ENCODE results near the gene RAB3IL1.

DNA sequence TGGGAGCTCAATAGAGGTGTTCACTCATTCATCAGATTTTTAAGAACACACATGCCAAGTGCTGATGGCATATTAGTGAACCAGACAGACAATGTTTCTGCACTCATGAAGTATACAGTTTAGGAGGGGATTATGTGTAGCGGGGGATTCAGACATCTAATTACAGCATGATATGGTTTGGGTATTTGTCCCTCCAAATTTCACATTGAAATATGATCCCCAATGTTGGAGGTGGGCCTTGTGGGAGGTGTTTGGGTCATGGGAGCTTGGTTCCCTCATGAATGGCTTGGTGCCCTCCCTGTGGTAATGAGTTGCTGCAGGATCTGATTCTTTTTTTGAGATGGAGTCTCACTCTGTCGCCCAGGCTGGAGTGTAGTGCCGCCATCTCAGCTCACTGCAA, 8.9 kb upstream of the RAB3IL1 start:
- TF ChIP-seq EZH2phosphoT487 (IDR thresholded peaks at IDR 0.05; ENCODE audit: low read depth), result no peak
- TF ChIP-seq CTCF (IDR thresholded peaks at IDR 0.05; ENCODE audit: low read depth, low read length), result no peak

Data from OCI-LY3 (cell line).